Posterior vena cava (tissue), 2 donors: ENCODE data around the gene TACR2. TPM values are rescaled to one million over a fixed set of nuclear protein-coding genes. Genes with fewer than 3 reads are reported as not detected.

Experiments
- DNase-seq: peaks from one replicate; pipeline ENCODE4 v3.0.0-alpha.2; 2020; ENCODE audit warnings: low spot score
- intact Hi-C, 2 donors: fragments of 100-400 bp; cut with DNase I; formaldehyde crosslinking; loops; one replicate each; pipeline versions ENCODE4 v1.14.1 to v1.14.2; 2022 to 2023
- total RNA-seq, 2 donors: library from RNA; stranded (reverse); fragmentation: NEBNext Ultra II Directional; extraction: Animal tissue kit (Norgen Biotek cat#: 25700); gene quantifications; one replicate each; pipeline ENCODE4 v1.2.1, GENCODE V29; 2021
- donor health status: DM: yes; HTN: yes; CAD: no.
- donor health status: DM: yes; HTN: yes; CAD: no.

Gene TACR2
- total RNA-seq, 2 donors from 2014 or later, result 0.71 to 3.0 TPM

- intact Hi-C loops, result loop anchor here in 1 of 2 donors (10.0 kb wide), 1 partner anchor 225 kb away; the partner anchor contains the start of gene FAM241B
- DNase-seq, result peak; percentile 76
Measured at GRCh38 chr10:69409968-69410367, 6.8 kb downstream of the TACR2 start.

- intact Hi-C loops, result no loop called here
- DNase-seq, result peak; percentile 81
Measured at GRCh38 chr10:69409176-69409495, 7.6 kb downstream of the TACR2 start.

GRCh38 chr10:69408318-69409175 lies 8.2 kb downstream of the TACR2 start:
- intact Hi-C loops, result no loop called here
- DNase-seq, result peak; percentile 99

DNA sequence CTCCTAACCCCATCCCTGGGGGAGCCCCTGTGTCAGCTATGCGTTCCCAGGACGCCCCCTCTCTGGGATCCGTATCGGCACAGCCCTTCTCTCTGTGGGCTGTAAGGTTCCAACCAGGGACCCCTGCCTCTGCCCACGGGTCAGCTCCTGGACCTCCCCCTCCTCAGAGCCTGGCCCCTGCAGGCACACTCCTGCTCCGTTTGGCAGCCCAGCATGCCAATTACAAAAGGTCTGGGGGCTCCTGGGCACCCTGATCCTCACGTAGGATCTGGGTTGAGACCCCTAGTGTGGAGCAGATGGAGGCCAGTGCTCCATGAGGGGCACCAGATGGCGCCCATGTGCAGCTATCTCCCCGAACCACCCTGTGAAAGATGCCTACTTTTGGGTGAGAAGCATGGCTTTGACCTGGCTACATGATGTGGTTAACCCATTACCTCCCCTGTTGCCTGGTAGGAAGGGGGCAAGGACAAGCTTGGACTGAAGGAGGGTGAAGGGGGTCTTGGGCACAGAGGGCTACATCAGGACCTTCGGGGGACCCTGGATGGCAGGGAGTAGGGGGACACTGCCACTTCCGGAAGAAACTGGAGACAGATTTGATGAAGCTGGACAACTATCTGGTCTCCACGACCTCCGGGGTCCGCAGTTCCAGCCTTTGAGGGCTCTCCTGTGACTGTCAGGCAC lies 9.0 kb downstream of the TACR2 start:
- intact Hi-C loops, result no loop called here
- DNase-seq, result no peak

DNA sequence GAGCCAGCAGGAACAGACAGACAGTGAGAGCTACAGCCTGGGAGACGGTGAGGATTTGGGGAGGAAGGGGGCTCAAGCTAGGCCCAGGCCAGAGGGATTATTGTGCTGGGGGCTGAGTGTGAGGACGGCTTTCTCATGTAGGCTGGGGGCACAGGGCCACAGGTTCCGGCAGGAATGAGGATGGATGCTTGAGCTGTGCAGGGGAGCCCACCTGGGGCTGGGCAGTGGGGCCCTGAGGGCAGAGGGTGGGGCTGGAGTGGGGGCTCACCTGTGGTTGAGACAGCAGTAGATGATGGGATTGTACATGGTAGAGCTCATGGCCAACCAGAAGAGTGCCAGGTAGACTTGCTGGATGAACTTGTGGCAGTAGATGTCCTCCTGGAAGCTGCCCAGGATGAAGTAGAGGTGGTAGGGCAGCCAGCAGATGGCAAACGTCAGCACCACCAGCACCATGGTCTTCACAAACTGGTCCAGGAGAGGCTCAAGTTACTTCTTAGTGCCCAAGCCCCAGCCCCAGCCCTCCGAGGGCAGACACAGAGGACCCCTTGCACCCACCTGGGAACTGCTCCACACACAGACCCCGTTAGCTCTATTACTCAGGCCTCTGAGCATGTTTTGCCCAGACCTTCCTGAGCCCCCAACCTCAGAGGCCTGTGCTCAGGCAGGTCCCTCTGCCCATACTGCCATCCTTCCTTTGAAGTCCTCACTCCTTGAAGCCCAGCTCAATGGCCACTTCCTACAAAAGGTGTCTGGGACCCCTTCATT lies 9.7 kb downstream of the TACR2 start:
- intact Hi-C loops, result no loop called here
- DNase-seq, result no peak

GRCh38 chr10:69406302-69406811 lies 10.4 kb downstream of the TACR2 start:
- intact Hi-C loops, result no loop called here
- no peak for DNase-seq

DNA sequence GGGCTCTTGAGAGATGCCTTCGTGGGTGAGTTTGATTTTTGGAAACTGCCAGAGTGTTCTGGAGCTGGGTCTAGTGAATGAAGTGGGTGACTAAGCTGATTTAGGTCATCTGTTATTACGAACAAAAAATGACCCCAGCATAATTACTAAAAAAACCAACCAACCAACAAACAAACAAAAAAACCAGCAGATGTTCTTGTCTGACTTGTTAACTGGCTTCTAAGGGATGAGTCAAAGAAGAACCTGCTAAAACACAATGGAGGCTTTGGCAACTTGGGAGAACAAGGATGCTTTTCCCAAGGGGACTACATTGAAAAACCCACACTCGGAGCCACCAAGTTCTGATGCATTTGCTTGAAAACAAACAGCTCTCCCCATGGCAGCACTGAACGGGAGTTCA lies 11.5 kb downstream of the TACR2 start:
- intact Hi-C loops, result no loop called here
- DNase-seq, result no peak

DNA sequence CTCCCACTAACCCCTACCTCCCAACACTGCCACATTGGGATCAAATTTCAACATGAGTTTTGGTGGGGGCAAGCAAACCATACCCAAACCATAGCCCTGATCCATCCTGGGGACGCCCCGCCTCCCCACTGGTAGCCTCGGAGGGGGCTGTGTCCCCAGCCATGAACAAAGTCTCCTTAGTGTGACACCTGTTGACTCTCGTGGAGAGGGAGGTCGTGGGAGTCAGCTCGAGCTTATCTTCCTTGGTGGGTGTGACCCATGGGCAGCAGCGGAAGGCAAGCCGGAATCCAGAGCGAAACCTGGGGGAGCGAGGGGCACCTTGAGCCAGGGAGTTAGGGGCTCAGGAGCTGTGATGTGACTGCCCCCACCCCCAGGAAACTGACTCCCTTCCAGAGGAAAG lies 11.9 kb downstream of the TACR2 start:
- DNase-seq, result no peak
- intact Hi-C loops, result no loop called here

DNA sequence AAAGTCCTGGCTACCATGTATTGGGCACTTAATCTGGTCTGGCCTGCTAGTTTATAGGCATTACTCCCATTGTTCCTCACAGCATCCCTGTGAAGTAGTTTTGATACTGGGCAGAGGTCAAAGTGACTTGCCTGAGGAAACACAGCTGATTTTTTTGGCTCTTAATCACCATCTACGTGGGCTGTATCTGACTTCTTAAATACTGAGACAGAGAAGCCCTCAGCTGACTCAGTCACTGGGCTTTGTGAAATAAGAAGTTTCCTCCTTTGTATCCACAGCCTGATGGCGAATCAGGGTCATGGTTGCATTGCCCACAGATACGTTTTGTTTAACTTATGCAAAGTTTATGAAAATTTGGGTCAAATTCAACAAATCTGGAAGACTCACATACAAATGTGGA lies 13.2 kb downstream of the TACR2 start:
- intact Hi-C loops, result no loop called here
- DNase-seq, result no peak

GRCh38 chr10:69403066-69403465 lies 13.7 kb downstream of the TACR2 start:
- intact Hi-C loops, result no loop called here
- DNase-seq, result no peak

GRCh38 chr10:69402386-69402785 lies 14.3 kb downstream of the TACR2 start:
- intact Hi-C loops, result no loop called here
- DNase-seq, result no peak

DNA sequence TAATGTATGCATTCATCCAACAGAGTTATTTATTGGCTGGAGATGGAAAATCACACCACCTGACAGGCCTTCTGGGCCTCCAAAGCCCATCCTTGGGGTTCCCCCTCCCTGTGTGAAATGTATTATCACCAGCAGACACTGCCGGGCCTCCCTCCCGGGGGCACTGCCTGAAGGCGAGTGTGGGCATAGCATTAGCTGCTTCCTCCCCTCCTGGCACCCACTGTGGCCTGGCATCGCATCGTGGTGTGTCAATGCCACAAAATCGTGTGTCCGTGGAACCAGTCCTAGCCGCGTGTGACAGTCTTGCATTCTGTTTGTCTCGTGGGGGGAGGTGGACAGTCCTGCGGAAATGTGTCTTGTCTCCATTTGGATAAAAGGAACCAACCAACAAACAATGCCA lies 15.3 kb downstream of the TACR2 start:
- intact Hi-C loops, result no loop called here

DNA sequence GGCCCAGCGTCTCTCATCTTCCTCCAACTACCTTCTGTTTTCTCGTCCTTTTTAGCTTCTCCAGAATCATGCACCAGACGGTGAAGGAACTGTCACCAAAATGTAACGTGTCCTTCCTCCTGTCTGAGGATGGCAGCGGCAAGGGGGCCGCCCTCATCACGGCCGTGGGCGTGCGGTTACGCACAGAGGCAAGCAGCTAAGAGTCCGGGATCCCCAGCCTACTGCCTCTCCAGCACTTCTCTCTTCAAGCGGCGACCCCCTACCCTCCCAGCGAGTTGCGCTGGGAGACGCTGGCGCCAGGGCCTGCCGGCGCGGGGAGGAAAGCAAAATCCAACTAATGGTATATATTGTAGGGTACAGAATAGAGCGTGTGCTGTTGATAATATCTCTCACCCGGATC lies 15.8 kb downstream of the TACR2 start:
- intact Hi-C loops, result no loop called here
- DNase-seq, result no peak

More for the DNA sequence above, 15.3 kb downstream of the TACR2 start:
- DNase-seq, result no peak

DNA sequence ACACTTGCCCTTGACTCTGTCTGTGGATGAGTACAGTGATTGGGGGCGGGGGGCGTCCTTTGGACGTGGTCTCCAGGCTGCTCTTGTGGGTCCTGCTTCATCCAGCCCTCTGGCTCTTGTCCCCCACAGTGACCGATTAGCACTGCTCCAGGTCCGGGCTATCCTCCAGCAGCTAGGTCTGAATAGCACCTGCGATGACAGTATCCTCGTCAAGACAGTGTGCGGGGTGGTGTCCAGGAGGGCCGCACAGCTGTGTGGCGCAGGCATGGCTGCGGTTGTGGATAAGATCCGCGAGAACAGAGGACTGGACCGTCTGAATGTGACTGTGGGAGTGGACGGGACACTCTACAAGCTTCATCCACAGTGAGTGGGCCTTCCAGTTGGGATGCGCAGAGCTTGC lies 18.3 kb downstream of the TACR2 start:
- intact Hi-C loops, result no loop called here
- DNase-seq, result no peak

DNA sequence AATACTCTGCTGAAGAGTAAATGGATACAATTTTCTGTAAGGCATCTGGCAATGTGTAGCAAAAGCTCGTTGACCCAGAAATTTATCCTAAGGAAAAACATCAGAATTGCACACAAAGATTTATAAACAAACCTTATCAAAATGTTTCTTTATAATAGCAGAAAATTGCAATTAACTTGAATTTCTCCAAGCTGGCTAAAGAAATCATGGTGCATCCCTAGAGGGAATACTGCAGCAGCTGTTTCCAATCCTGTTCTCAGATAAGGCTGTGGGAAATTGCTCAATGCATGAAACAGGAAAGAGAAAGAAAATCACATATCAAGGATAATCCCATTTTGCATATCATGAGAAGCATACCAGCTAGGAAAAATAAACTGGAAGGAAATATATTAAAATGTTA lies 18.7 kb downstream of the TACR2 start:
- intact Hi-C loops, result no loop called here
- no peak for DNase-seq

DNA sequence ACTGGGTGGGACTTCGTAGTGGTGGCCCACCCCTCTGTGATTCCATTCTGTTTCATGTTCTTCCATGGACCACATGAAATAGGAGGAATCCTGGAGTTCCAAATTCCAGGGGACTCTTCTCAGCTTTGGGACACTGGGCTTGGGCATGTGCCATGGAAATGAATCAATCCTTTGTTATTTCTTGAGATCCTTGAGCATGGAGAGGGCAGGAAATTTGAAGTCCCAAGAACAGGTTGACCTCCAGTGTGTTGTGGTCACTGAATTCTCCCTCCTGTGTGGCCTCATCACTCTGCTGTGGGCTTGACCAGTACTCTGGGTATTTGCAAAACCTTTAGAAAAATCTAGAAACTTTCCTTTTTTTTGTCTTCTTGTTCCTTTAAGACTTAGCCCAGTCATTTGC lies 22.7 kb downstream of the TACR2 start:
- no peak for DNase-seq
- intact Hi-C loops, result no loop called here

DNA sequence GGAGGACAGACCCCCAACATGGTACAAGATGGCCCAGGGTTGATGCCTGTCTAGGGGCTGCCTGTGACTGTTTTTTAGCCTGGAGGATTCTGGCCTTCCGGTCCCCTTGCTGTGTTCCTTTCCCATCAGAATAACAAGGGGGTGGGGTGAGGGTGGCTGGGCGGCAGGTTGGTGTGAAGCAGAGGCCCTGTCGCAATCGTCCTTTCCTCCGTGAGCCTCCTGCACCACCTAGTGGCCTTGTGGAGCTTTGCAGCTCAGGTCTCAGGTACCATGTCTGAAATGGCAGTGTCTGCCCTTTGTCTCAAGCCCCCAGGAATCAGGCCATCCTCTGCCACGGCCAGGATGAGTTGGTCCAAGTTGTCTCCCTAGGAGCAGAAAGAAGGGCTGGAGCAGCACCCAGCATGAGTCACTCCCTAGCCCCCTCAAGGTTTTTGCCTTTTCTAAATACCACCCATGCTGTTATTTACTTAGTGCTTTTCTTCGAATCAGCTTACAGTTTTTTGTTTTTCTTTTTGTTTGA lies 24.2 kb downstream of the TACR2 start:
- DNase-seq, result peak; percentile 95
- intact Hi-C loops, result loop anchor here in 1 of 2 donors (2.0 kb wide), 1 partner anchor 156 kb away; no protein-coding TSS in a partner anchor

DNA sequence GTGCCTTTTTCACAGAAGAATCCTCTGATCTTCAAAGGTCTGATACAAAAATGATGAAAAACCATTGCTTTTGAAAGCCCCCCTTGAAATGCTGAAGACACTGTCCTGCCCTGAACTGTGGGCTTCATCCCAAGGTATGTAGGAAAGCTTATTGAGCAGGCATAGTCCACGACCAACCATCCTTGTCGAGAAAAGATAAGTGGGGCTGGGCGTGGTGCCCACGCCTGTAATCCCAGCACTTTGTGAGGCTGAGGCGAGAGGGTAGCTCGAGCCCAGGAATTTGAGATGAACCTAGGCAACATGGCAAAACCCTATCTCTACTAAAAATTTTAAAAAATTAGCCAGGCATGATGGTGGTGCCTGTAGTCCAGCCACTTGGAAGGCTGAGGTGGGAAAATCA lies 25.6 kb downstream of the TACR2 start:
- intact Hi-C loops, result loop anchor here in 1 of 2 donors (2.0 kb wide), 1 partner anchor 154 kb away; no protein-coding TSS in a partner anchor
- DNase-seq, result no peak

GRCh38 chr10:69389827-69390490 lies 26.8 kb downstream of the TACR2 start:
- intact Hi-C loops, result loop anchor here (2.0 to 10.0 kb wide), 2 partner anchors 55 to 153 kb away; no protein-coding TSS in a partner anchor
- no peak for DNase-seq
